ENCODE results near the gene DNASE1L1.

DNA sequence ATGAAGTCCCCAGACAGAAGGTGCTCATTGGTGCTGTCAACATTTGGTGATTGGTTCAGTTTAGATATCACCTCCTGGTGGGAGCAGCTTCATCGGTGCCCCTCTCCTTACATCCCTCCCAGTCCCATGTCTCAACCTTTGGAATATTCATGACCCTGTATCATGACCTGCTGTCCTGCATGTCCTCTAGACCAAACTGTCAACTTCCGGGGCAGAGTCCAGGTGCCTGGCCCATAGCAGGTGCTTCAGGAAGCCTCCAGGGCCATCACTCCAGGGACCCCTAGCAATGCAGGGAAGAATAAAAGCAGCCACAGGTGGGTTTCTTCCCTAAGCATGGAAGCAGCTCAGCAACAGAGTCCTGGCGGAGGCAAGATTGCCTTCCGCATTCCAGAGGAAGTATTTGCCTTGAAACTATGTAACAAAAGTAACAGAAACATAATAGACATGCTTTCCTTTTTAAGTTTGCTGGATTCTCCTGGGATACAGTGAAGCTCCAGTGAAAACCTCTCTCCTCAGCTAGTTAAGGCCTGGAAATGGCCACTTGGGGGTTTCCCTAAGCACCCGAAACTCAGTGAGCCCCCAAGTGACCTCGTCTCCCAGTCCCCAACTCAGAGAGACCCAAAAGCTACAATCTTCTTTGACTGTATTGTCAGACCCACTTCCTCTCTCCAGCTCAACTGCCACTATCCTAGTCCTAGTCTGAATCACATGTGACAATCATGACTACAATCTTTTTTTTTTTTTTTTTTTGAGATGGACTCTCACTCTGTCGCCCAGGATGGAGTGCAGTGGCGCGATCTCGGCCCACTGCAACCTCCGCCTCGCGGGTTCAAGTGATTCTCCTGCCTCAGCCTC, 18.1 kb upstream of the DNASE1L1 start:
- TF ChIP-seq, protein P1, sequence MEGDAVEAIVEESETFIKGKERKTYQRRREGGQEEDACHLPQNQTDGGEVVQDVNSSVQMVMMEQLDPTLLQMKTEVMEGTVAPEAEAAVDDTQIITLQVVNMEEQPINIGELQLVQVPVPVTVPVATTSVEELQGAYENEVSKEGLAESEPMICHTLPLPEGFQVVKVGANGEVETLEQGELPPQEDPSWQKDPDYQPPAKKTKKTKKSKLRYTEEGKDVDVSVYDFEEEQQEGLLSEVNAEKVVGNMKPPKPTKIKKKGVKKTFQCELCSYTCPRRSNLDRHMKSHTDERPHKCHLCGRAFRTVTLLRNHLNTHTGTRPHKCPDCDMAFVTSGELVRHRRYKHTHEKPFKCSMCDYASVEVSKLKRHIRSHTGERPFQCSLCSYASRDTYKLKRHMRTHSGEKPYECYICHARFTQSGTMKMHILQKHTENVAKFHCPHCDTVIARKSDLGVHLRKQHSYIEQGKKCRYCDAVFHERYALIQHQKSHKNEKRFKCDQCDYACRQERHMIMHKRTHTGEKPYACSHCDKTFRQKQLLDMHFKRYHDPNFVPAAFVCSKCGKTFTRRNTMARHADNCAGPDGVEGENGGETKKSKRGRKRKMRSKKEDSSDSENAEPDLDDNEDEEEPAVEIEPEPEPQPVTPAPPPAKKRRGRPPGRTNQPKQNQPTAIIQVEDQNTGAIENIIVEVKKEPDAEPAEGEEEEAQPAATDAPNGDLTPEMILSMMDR (IDR thresholded peaks at IDR 0.05; ENCODE audit: poor library complexity) = no peak
- TF ChIP-seq EZH2 (IDR thresholded peaks at IDR 0.05; ENCODE audit: borderline replicate concordance) (no peak), EZH2phosphoT487 (IDR thresholded peaks at IDR 0.05; ENCODE audit: low read depth, severe bottlenecking, unreplicated experiment) (no peak)
